Breast epithelium (tissue), 4 donors: ENCODE results near the gene LDB1. TPM values are rescaled to one million over a fixed set of nuclear protein-coding genes. Genes with fewer than 3 reads are reported as not detected.

Source experiments
- DNase-seq, 2 donors: peaks; one replicate each; pipeline ENCODE4 v3.0.0-alpha.2; 2019; ENCODE audit warnings: low spot score in 2 of 2
- H3K27ac ChIP-seq, 2 donors: fragments of 200-600 bp; sonication (generic) in 1 of 2; one replicate each; pipeline ENCODE4 v1.5.1; 2016 to 2019; ENCODE audit warnings: mild to moderate bottlenecking in 1 of 2
- H3K27me3 ChIP-seq, 2 donors: fragments of 200-600 bp; sonication (generic) in 1 of 2; one replicate each; pipeline versions ENCODE4 v1.5.1 to v1.6.0; 2017 to 2019; ENCODE audit warnings: control low read depth in 1 of 2, mild to moderate bottlenecking in 1 of 2
- H3K36me3 ChIP-seq: fragments of 200-600 bp; one replicate; pipeline ENCODE4 v1.5.1; 2019
- H3K4me1 ChIP-seq, 2 donors: fragments of 200-600 bp; sonication (generic); one replicate each; pipeline ENCODE4 v1.5.1; 2016 to 2019; ENCODE audit warnings: control low read depth in 1 of 2
- H3K4me3 ChIP-seq, 3 donors: fragments of 200-600 bp; sonication (generic); 1 replicate in 2 of 3; 2 replicates in 1 of 3; pipeline ENCODE4 v1.5.1; 2016 to 2019; ENCODE audit warnings: mild to moderate bottlenecking in 3 of 3, moderate library complexity in 2 of 3
- H3K9me3 ChIP-seq, 2 donors: fragments of 200-600 bp; sonication (generic) in 1 of 2; one replicate each; pipeline ENCODE4 v1.5.1; 2016 to 2019; ENCODE audit warnings: control low read depth in 1 of 2
- POLR2A ChIP-seq: fragments of 450-650 bp; IDR thresholded peaks from one replicate; pipeline ENCODE4 v1.6.1; 2016; ENCODE audit warnings: antibody characterized with exemption, mild to moderate bottlenecking, moderate library complexity
- POLR2AphosphoS5 ChIP-seq, 3 donors: sonication (generic); formaldehyde crosslinking; IDR thresholded peaks; one replicate each; pipeline ENCODE4 v1.6.1; 2017; ENCODE audit warnings: antibody characterized with exemption in 3 of 3
- intact Hi-C: fragments of 100-400 bp; cut with DNase I; formaldehyde crosslinking; loops from one replicate; pipeline ENCODE4 v1.15.1; 2023; ENCODE audit warnings: low total_unique reads
- total RNA-seq, 3 donors: library from RNA; depleted of rRNA; stranded (reverse); fragments of >200 nt; gene quantifications; one replicate each; pipeline ENCODE4 v1.1.0, GENCODE V29; 2016
- TF ChIP-seq, protein P1 (sequence below), 3 donors: fragments of 450-650 bp; IDR thresholded peaks; one replicate each; pipeline ENCODE4 v1.5.1; 2016 to 2017; ENCODE audit warnings: antibody characterized with exemption in 3 of 3, mild to moderate bottlenecking in 3 of 3, moderate library complexity in 3 of 3

Gene LDB1
- total RNA-seq, 3 donors from 2014 or later: 29.6 to 53.6 (median 43.6) TPM

DNA sequence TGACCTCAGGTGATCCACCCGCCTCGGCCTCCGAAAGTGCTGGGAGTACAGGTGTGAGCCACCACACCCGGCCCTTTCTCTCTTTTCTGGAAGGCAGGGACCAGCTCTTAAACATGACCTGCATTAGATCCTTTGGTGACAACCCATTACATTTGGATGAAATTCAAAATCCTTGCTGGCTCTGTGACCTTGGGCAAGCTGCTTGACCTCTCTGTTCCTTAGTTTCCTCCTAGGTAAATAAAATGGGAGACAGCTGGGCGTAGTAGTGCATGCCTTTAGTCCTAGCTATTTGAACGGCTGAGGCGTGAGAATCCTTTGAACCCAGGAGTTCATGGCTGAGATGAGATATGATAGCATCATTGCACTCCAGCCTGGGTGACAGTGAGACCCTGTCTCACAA lies 23.7 kb downstream of the LDB1 start:
- H3K27ac ChIP-seq: no peak overlapping the region
- H3K4me3 ChIP-seq: no peak overlapping the region
- intact Hi-C loops: no loop called here
- H3K36me3 ChIP-seq: no peaks in the 10 kb centered on the region
- no peaks in the 10 kb centered on the region for H3K9me3 ChIP-seq
- TF ChIP-seq POLR2AphosphoS5 (IDR thresholded peaks at IDR 0.05) (no peak), POLR2A (no peak)
- TF ChIP-seq, protein P1, sequence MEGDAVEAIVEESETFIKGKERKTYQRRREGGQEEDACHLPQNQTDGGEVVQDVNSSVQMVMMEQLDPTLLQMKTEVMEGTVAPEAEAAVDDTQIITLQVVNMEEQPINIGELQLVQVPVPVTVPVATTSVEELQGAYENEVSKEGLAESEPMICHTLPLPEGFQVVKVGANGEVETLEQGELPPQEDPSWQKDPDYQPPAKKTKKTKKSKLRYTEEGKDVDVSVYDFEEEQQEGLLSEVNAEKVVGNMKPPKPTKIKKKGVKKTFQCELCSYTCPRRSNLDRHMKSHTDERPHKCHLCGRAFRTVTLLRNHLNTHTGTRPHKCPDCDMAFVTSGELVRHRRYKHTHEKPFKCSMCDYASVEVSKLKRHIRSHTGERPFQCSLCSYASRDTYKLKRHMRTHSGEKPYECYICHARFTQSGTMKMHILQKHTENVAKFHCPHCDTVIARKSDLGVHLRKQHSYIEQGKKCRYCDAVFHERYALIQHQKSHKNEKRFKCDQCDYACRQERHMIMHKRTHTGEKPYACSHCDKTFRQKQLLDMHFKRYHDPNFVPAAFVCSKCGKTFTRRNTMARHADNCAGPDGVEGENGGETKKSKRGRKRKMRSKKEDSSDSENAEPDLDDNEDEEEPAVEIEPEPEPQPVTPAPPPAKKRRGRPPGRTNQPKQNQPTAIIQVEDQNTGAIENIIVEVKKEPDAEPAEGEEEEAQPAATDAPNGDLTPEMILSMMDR (IDR thresholded peaks at IDR 0.05): no peak
- no peak for DNase-seq
- no peaks in the 10 kb centered on the region for H3K27me3 ChIP-seq
- H3K4me1 ChIP-seq: no peaks in the 10 kb centered on the region

DNA sequence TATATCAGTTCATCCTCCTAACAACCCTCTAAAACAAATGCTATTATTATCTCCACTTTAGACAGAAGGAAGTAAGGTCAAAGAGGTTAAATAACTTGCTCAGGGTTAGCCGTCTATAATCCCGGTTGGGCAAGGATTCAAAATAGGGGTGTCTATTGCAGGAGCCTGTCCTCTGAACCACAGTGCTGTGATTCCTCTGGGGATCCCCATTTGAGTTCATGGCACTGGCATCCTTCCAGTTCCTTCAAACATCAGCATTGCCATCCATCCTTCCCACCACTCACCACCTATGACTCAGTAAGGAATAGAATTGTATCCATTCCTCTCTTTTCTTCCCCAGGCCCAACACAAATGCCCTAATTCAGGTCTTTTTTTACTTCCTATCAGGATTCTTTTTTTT lies 29.4 kb downstream of the LDB1 start:
- Histone ChIP-seq H3K27me3 (no peaks in the 10 kb centered on the region), H3K4me3 (no peak overlapping the region), H3K27ac (no peak overlapping the region), H3K4me1 (no peaks in the 10 kb centered on the region), H3K36me3 (no peaks in the 10 kb centered on the region), H3K9me3 (no peaks in the 10 kb centered on the region)
- intact Hi-C loops: no loop called here
- DNase-seq: no peak
- TF ChIP-seq POLR2AphosphoS5 (IDR thresholded peaks at IDR 0.05) (no peak), POLR2A (no peak)
- TF ChIP-seq, protein P1 (IDR thresholded peaks at IDR 0.05): no peak

DNA sequence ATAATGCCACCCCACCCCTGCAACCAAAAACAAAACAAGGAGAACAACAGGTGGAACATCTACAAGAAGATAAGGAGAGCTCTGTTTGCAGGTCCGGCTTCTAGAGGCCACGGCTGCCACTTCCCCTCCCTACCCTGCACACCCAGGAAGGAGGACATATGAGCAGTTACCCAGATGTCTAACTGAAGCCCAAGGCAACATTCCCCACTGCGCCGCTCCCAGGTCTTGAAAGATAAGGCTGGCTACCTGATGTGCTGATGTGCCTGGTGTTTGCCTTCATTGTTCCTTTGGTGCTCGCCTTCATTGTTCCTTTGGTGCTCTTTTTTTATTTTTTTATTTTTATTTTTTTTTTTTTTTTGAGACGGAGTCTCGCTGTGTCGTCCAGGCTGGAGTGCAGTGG lies 34.0 kb downstream of the LDB1 start:
- no peak overlapping the region for H3K4me3 ChIP-seq
- no peak for DNase-seq
- no peaks in the 10 kb centered on the region for H3K9me3 ChIP-seq
- H3K4me1 ChIP-seq: no peaks in the 10 kb centered on the region
- H3K36me3 ChIP-seq: no peaks in the 10 kb centered on the region
- intact Hi-C loops: no loop called here
- no peaks in the 10 kb centered on the region for H3K27me3 ChIP-seq
- H3K27ac ChIP-seq: no peak overlapping the region
- TF ChIP-seq, protein P1 (IDR thresholded peaks at IDR 0.05): no peak
- TF ChIP-seq POLR2A (no peak), POLR2AphosphoS5 (IDR thresholded peaks at IDR 0.05) (no peak)

DNA sequence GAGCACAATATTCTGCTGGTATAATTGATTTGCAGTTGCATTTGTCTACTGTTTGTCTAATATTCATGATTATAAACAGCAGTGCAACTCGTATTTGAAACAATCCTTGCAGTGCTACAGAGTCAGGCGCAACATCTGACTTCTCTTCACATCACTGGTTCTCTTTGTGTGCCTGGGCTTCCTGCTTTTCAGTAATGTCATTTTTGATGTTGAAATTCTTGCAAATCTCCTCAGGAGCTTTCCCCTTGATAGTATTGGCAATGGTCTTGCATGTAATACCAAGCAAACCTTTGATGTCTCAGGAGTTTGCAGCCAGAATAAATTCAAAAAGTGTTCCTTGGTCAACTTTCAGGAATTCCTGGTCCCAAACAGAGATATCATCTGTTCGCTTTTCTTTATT lies 34.8 kb downstream of the LDB1 start:
- DNase-seq: no peak
- no peaks in the 10 kb centered on the region for H3K27me3 ChIP-seq
- no peak overlapping the region for H3K4me3 ChIP-seq
- H3K9me3 ChIP-seq: no peaks in the 10 kb centered on the region
- H3K36me3 ChIP-seq: no peaks in the 10 kb centered on the region
- no peak for TF ChIP-seq POLR2A
- no peak for TF ChIP-seq POLR2AphosphoS5 (IDR thresholded peaks at IDR 0.05)
- TF ChIP-seq, protein P1 (IDR thresholded peaks at IDR 0.05): no peak
- intact Hi-C loops: no loop called here
- no peak overlapping the region for H3K27ac ChIP-seq
- no peaks in the 10 kb centered on the region for H3K4me1 ChIP-seq

DNA sequence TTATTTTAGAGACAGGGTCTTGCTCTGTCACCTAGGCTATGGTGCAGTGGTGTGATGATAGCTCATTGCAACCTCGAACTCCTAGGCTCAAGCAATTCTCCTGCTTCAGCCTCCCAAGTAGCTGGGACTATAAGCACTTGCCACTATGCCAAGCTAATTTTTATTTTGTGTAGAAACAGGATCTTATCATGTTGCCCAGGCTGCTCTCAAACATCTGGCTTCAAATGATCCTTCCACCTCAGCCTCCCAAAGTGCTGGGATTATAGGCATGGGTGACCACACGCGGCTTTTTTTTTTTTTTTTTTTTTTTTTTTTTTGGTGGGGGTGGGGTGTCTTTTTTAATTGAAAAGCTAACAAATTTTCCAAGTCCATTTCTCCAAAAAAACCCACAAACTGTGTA lies 36.6 kb downstream of the LDB1 start:
- no peaks in the 10 kb centered on the region for H3K4me1 ChIP-seq
- H3K27ac ChIP-seq: no peak overlapping the region
- H3K27me3 ChIP-seq: no peaks in the 10 kb centered on the region
- no peaks in the 10 kb centered on the region for H3K9me3 ChIP-seq
- no peaks in the 10 kb centered on the region for H3K36me3 ChIP-seq
- TF ChIP-seq, protein P1 (IDR thresholded peaks at IDR 0.05): no peak
- TF ChIP-seq POLR2AphosphoS5 (IDR thresholded peaks at IDR 0.05) (no peak), POLR2A (no peak)
- DNase-seq: no peak
- intact Hi-C loops: no loop called here
- H3K4me3 ChIP-seq: no peak overlapping the region
